Measurements from ENCODE around the gene SCARB2. TPM values are rescaled to one million over a fixed set of nuclear protein-coding genes. Genes with fewer than 3 reads are reported as not detected.

SCARB2 gene
- total and polyA plus RNA-seq, 2 experiments from 2014 or later, result 17.7 to 41.0 TPM

DNA sequence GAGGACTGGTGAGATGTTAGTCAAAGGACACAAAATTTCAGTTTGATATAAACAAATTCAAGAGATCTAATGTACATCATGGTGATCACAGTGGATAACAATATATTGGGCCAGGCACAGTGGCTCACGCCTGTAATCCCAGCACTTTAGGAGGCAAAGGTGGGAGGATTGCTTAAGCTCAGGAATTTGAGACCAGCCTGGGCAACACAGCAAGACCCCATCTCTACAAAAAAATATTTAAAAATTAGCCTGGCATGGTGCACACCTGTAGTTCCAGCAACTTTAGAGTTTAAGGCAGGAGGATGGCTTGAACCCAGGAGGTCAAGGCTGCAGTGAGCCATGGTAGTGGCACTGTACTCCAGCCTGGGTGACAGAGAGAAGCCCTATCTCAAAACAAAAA, 8.7 kb downstream of the SCARB2 start:
- H3K9me3 Mint-ChIP-seq, result no peaks in the 10 kb centered on the region
- no peaks in the 10 kb centered on the region for H3K27me3 ChIP-seq (ENCODE audit: insufficient read depth)
- H3K27ac ChIP-seq (ENCODE audit: low read depth), result no peak overlapping the region
- no peak for DNase-seq (ENCODE audit: low spot score)
- H3K27me3 Mint-ChIP-seq (ENCODE audit: insufficient read depth, low read depth, poor library complexity), result no peaks in the 10 kb centered on the region
- no peak overlapping the region for H3K4me3 Mint-ChIP-seq
- no peaks in the 10 kb centered on the region for H3K36me3 ChIP-seq (ENCODE audit: insufficient read depth)
- H3K4me1 ChIP-seq (ENCODE audit: insufficient read depth), result peaks cover 6% of the 10 kb centered on the region; the same call in 1 of the 2 replicates
- peaks cover 36% of the 10 kb centered on the region for H3K79me2 ChIP-seq (replicated peaks; ENCODE audit: insufficient read depth)
- H3K4me2 ChIP-seq, result no peak overlapping the region
- ATAC-seq, result no peak
- H3K27ac Mint-ChIP-seq, result no peak overlapping the region
- TF ChIP-seq NANOG (IDR thresholded peaks at IDR 0.05; ENCODE audit: borderline replicate concordance), result no peak
- TF ChIP-seq ZNF114 (CRISPR knock-in tag; IDR thresholded peaks at IDR 0.05), result no peak
- 0 out of 2 replicates have a peak, but pooled peaks cover 11% of the 10 kb centered on the region for H4K20me1 ChIP-seq (replicated peaks; ENCODE audit: insufficient read depth)
- no peak overlapping the region for H2AFZ ChIP-seq
- no peaks in the 10 kb centered on the region for H3F3A ChIP-seq (replicated peaks; ENCODE audit: low read depth)
- no peaks in the 10 kb centered on the region for H3K36me3 Mint-ChIP-seq (ENCODE audit: low read depth)
- H3K4me1 Mint-ChIP-seq, result peaks cover 13% of the 10 kb centered on the region
- H3K4me3 ChIP-seq, result no peak overlapping the region
- no peaks in the 10 kb centered on the region for H3K9me2 ChIP-seq (ENCODE audit: insufficient read depth)

DNA sequence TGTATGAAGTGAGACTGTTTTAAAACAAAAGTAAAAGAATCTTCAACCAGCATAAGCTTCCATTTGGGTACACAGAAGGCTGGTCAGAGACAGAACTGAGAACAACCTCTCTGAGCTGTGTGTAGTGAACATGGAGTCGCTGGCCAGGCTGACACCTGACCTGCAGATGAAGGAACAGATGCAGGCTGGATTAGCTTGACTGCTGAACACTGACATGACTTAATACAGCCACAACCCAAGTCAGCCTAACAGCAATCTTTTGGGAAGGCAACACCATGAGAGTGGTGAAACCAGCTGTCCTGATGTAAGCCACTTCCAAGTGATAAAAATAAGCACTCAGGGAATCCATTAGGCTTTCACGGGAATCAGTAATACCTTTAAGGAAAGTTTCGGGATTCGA, 10.1 kb downstream of the SCARB2 start:
- no peaks in the 10 kb centered on the region for H3K27me3 Mint-ChIP-seq (ENCODE audit: insufficient read depth, low read depth, poor library complexity)
- no peaks in the 10 kb centered on the region for H3K36me3 ChIP-seq (ENCODE audit: insufficient read depth)
- no peak overlapping the region for H3K4me3 Mint-ChIP-seq
- no peak overlapping the region for H3K4me3 ChIP-seq
- ATAC-seq, result no peak
- no peak overlapping the region for H3K4me2 ChIP-seq
- no peak overlapping the region for H3K27ac Mint-ChIP-seq
- H3K79me2 ChIP-seq (replicated peaks; ENCODE audit: insufficient read depth), result peaks cover 27% of the 10 kb centered on the region
- DNase-seq (ENCODE audit: low spot score), result no peak
- H3K4me1 Mint-ChIP-seq, result peaks cover 23% of the 10 kb centered on the region
- no peak overlapping the region for H2AFZ ChIP-seq
- H3K27me3 ChIP-seq (ENCODE audit: insufficient read depth), result no peaks in the 10 kb centered on the region
- no peaks in the 10 kb centered on the region for H3F3A ChIP-seq (replicated peaks; ENCODE audit: low read depth)
- H3K9me2 ChIP-seq (ENCODE audit: insufficient read depth), result no peaks in the 10 kb centered on the region
- H3K9me3 Mint-ChIP-seq, result no peaks in the 10 kb centered on the region
- no peak overlapping the region for H3K27ac ChIP-seq (ENCODE audit: low read depth)
- H3K4me1 ChIP-seq (ENCODE audit: insufficient read depth), result peaks cover 12% of the 10 kb centered on the region; the same call in 1 of the 2 replicates
- no peaks in the 10 kb centered on the region for H3K36me3 Mint-ChIP-seq (ENCODE audit: low read depth)
- 0 out of 2 replicates have a peak, but pooled peaks cover 9% of the 10 kb centered on the region for H4K20me1 ChIP-seq (replicated peaks; ENCODE audit: insufficient read depth)
- TF ChIP-seq, protein P1, sequence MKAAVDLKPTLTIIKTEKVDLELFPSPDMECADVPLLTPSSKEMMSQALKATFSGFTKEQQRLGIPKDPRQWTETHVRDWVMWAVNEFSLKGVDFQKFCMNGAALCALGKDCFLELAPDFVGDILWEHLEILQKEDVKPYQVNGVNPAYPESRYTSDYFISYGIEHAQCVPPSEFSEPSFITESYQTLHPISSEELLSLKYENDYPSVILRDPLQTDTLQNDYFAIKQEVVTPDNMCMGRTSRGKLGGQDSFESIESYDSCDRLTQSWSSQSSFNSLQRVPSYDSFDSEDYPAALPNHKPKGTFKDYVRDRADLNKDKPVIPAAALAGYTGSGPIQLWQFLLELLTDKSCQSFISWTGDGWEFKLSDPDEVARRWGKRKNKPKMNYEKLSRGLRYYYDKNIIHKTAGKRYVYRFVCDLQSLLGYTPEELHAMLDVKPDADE (IDR thresholded peaks at IDR 0.05), result no peak
- TF ChIP-seq STAT1 (IDR thresholded peaks at IDR 0.05; ENCODE audit: unreplicated experiment) (no peak), NANOG (IDR thresholded peaks at IDR 0.05; ENCODE audit: borderline replicate concordance) (no peak), CREB1 (CRISPR knock-in tag; IDR thresholded peaks at IDR 0.05; ENCODE audit: low read depth) (no peak), ZNF114 (CRISPR knock-in tag; IDR thresholded peaks at IDR 0.05) (no peak), JUNB (IDR thresholded peaks at IDR 0.05; ENCODE audit: unreplicated experiment) (no peak), EZH2 (IDR thresholded peaks at IDR 0.05; ENCODE audit: low read depth, unreplicated experiment) (no peak), ZNF331 (CRISPR knock-in tag; IDR thresholded peaks at IDR 0.05; ENCODE audit: low read depth) (no peak)
- TF ChIP-seq, protein P2, sequence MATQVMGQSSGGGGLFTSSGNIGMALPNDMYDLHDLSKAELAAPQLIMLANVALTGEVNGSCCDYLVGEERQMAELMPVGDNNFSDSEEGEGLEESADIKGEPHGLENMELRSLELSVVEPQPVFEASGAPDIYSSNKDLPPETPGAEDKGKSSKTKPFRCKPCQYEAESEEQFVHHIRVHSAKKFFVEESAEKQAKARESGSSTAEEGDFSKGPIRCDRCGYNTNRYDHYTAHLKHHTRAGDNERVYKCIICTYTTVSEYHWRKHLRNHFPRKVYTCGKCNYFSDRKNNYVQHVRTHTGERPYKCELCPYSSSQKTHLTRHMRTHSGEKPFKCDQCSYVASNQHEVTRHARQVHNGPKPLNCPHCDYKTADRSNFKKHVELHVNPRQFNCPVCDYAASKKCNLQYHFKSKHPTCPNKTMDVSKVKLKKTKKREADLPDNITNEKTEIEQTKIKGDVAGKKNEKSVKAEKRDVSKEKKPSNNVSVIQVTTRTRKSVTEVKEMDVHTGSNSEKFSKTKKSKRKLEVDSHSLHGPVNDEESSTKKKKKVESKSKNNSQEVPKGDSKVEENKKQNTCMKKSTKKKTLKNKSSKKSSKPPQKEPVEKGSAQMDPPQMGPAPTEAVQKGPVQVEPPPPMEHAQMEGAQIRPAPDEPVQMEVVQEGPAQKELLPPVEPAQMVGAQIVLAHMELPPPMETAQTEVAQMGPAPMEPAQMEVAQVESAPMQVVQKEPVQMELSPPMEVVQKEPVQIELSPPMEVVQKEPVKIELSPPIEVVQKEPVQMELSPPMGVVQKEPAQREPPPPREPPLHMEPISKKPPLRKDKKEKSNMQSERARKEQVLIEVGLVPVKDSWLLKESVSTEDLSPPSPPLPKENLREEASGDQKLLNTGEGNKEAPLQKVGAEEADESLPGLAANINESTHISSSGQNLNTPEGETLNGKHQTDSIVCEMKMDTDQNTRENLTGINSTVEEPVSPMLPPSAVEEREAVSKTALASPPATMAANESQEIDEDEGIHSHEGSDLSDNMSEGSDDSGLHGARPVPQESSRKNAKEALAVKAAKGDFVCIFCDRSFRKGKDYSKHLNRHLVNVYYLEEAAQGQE (IDR thresholded peaks at IDR 0.05; ENCODE audit: unreplicated experiment), result no peak
- TF ChIP-seq, protein P3, sequence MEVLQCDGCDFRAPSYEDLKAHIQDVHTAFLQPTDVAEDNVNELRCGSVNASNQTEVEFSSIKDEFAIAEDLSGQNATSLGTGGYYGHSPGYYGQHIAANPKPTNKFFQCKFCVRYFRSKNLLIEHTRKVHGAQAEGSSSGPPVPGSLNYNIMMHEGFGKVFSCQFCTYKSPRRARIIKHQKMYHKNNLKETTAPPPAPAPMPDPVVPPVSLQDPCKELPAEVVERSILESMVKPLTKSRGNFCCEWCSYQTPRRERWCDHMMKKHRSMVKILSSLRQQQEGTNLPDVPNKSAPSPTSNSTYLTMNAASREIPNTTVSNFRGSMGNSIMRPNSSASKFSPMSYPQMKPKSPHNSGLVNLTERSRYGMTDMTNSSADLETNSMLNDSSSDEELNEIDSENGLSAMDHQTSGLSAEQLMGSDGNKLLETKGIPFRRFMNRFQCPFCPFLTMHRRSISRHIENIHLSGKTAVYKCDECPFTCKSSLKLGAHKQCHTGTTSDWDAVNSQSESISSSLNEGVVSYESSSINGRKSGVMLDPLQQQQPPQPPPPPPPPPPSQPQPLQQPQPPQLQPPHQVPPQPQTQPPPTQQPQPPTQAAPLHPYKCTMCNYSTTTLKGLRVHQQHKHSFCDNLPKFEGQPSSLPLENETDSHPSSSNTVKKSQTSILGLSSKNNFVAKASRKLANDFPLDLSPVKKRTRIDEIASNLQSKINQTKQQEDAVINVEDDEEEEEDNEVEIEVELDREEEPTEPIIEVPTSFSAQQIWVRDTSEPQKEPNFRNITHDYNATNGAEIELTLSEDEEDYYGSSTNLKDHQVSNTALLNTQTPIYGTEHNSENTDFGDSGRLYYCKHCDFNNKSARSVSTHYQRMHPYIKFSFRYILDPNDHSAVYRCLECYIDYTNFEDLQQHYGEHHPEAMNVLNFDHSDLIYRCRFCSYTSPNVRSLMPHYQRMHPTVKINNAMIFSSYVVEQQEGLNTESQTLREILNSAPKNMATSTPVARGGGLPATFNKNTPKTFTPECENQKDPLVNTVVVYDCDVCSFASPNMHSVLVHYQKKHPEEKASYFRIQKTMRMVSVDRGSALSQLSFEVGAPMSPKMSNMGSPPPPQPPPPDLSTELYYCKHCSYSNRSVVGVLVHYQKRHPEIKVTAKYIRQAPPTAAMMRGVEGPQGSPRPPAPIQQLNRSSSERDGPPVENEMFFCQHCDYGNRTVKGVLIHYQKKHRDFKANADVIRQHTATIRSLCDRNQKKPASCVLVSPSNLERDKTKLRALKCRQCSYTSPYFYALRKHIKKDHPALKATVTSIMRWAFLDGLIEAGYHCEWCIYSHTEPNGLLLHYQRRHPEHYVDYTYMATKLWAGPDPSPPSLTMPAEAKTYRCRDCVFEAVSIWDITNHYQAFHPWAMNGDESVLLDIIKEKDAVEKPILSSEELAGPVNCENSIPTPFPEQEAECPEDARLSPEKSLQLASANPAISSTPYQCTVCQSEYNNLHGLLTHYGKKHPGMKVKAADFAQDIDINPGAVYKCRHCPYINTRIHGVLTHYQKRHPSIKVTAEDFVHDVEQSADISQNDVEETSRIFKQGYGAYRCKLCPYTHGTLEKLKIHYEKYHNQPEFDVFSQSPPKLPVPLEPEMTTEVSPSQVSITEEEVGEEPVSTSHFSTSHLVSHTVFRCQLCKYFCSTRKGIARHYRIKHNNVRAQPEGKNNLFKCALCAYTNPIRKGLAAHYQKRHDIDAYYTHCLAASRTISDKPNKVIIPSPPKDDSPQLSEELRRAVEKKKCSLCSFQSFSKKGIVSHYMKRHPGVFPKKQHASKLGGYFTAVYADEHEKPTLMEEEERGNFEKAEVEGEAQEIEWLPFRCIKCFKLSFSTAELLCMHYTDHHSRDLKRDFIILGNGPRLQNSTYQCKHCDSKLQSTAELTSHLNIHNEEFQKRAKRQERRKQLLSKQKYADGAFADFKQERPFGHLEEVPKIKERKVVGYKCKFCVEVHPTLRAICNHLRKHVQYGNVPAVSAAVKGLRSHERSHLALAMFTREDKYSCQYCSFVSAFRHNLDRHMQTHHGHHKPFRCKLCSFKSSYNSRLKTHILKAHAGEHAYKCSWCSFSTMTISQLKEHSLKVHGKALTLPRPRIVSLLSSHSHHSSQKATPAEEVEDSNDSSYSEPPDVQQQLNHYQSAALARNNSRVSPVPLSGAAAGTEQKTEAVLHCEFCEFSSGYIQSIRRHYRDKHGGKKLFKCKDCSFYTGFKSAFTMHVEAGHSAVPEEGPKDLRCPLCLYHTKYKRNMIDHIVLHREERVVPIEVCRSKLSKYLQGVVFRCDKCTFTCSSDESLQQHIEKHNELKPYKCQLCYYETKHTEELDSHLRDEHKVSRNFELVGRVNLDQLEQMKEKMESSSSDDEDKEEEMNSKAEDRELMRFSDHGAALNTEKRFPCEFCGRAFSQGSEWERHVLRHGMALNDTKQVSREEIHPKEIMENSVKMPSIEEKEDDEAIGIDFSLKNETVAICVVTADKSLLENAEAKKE (CRISPR knock-in tag; IDR thresholded peaks at IDR 0.05), result no peak
